ENCODE measurements around the gene EIF4E1B.

The EIF4E1B gene

DNA sequence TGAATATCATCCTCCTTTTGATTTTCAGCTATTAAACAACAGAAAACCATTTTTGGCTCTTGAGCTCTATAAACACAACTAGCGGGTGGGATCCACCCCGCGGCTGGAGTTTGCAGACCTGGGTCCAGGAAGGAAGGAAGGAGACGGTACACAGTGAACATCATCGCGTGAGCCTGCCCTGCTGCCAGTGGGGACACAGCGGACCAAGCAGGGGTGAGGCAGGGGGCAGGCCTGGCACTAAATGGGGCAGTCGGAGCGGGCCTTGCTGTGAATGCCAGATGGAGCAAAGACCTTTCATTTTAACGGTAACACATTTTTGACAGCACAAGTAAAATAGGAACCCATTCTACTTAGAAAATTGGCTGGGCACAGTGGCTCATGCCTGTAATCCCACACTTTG is 31.2 kb downstream of the EIF4E1B start:
- no peaks in the 10 kb centered on the region for H3K36me3 ChIP-seq (ENCODE audit: insufficient read depth, low read length)
- H3K9ac ChIP-seq (ENCODE audit: low read length): no peak overlapping the region
- H3K4me3 ChIP-seq (ENCODE audit: low read depth in 1 of 2, low read length in 2 of 2): no peak overlapping the region
- H3K27ac ChIP-seq (ENCODE audit: low read depth, low read length): no peak overlapping the region
- no peaks in the 10 kb centered on the region for H3K9me3 ChIP-seq (ENCODE audit: low read length)
- peaks cover 5 to 15% of the 10 kb centered on the region in 2 donors for H3K27me3 ChIP-seq (ENCODE audit: control insufficient read depth in 1 of 2, insufficient read depth in 2 of 2, low read length in 2 of 2)
- peaks cover 10% of the 10 kb centered on the region for H3K4me1 ChIP-seq (ENCODE audit: insufficient read depth, low read length)

DNA sequence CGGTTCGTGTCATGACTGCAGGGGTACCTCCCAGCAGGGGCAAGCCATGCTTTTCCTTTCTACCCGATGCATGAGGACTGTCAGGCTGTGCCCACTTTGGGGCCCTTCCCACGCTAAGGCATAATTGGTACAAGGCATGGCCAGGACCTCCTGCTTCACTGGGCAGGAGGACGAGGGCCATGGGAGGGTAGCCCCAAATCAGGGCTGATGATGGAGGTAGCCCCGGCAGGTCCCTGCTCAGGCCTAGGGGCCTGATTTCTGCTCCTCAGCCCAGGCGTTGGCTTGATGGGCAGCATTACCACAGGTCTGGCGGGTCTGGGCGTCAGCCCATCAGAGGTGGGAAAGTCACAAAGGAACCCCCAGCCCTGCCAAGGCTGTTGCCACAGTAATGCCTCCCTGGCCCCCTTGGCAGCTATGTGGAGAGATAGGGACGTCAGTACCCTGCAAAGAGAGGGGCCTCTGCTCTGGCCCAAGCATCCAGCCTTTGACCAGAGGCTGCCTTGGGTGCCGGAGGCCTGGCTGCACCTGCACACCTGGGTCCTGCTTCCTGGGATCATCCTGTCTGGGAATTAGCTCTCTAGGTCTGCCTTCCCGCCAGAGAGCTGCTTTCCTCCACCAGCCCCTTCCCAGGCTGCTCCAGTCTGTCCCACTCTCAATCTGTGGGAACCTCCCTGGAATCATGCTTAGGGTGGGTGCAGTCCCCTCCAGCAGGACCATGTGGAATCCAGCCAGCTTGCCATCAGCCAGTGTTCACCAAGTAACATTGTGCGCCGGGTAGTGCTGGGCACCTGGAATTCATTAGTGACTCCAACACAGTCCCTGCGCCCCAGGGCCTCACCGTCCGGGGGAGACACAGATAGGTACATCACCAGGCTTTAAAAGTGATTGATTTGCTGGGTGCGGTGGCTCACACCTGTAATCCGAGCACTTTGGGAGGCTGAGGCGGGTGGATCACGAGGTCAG is 32.2 kb downstream of the EIF4E1B start:
- Histone ChIP-seq H3K9ac (ENCODE audit: low read length) (no peak overlapping the region), H3K27ac (ENCODE audit: low read depth, low read length) (no peak overlapping the region), H3K9me3 (ENCODE audit: low read length) (no peaks in the 10 kb centered on the region), H3K4me3 (ENCODE audit: low read depth in 1 of 2, low read length in 2 of 2) (no peak overlapping the region), H3K4me1 (ENCODE audit: insufficient read depth, low read length) (peaks cover 10% of the 10 kb centered on the region), H3K36me3 (ENCODE audit: insufficient read depth, low read length) (no peaks in the 10 kb centered on the region), H3K27me3 (ENCODE audit: control insufficient read depth in 1 of 2, insufficient read depth in 2 of 2, low read length in 2 of 2) (peaks cover 5 to 15% of the 10 kb centered on the region in 2 donors)

GRCh38 chr5:176663566-176663965 is 33.1 kb downstream of the EIF4E1B start:
- Histone ChIP-seq H3K27ac (ENCODE audit: low read depth, low read length) (no peak overlapping the region), H3K27me3 (ENCODE audit: control insufficient read depth in 1 of 2, insufficient read depth in 2 of 2, low read length in 2 of 2) (peaks cover 5 to 15% of the 10 kb centered on the region in 2 donors)

DNA sequence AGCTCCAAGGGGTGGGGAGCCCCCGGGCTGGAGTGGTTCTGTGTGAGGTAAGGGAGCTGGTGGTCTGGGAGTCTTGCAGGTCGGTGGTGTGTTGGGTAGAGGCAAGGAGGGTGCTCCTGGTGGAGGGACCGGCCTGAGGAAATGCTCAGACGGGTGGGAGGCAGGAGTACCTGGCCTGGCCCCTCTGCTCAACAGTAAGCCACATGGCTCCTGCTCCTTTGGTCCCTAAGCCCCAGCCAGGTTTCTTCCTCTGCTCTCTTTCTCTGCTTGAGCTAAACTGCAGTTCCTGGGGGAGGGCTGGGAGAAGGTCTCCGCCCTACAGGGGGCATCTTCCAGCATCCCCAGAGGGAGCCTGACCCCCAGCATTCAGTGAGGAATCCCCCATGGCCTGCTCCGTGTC is 34.0 kb downstream of the EIF4E1B start:
- Histone ChIP-seq H3K27ac (ENCODE audit: low read depth, low read length) (no peak overlapping the region), H3K9me3 (ENCODE audit: low read length) (no peaks in the 10 kb centered on the region), H3K4me1 (ENCODE audit: insufficient read depth, low read length) (no peaks in the 10 kb centered on the region), H3K9ac (ENCODE audit: low read length) (no peak overlapping the region), H3K36me3 (ENCODE audit: insufficient read depth, low read length) (no peaks in the 10 kb centered on the region), H3K4me3 (ENCODE audit: low read depth in 1 of 2, low read length in 2 of 2) (no peak overlapping the region), H3K27me3 (ENCODE audit: control insufficient read depth in 1 of 2, insufficient read depth in 2 of 2, low read length in 2 of 2) (peaks cover 5 to 15% of the 10 kb centered on the region in 2 donors)

More at GRCh38 chr5:176663566-176663965, 33.1 kb downstream of the EIF4E1B start:
- no peaks in the 10 kb centered on the region for H3K36me3 ChIP-seq (ENCODE audit: insufficient read depth, low read length)
- H3K9ac ChIP-seq (ENCODE audit: low read length): no peak overlapping the region
- H3K4me3 ChIP-seq (ENCODE audit: low read depth in 1 of 2, low read length in 2 of 2): no peak overlapping the region
- H3K9me3 ChIP-seq (ENCODE audit: low read length): no peaks in the 10 kb centered on the region
- H3K4me1 ChIP-seq (ENCODE audit: insufficient read depth, low read length): peaks cover 6% of the 10 kb centered on the region

DNA sequence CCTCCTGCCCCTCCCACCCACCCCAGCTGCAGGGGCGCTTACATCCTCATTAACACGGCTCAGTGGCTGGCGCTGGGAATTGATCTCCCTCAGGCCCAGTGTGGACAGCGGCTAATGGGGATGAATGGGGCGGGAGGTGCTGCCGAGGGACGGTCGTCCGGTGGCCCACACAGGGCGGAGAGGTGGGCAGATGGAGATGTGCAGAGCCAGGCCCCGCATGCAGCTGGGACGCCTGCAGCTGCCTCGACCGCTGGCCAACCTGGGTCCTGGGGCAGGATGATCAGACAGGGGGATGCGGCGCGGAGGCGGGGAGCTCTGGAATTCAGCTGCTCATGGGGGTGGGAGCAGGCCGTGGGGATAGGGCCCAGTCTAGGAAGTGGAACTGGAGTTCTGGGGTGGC is 34.4 kb downstream of the EIF4E1B start:
- no peaks in the 10 kb centered on the region for H3K9me3 ChIP-seq (ENCODE audit: low read length)
- peaks cover 5 to 18% of the 10 kb centered on the region in 2 donors for H3K27me3 ChIP-seq (ENCODE audit: control insufficient read depth in 1 of 2, insufficient read depth in 2 of 2, low read length in 2 of 2)
- H3K27ac ChIP-seq (ENCODE audit: low read depth, low read length): no peak overlapping the region
- no peaks in the 10 kb centered on the region for H3K4me1 ChIP-seq (ENCODE audit: insufficient read depth, low read length)
- no peaks in the 10 kb centered on the region for H3K36me3 ChIP-seq (ENCODE audit: insufficient read depth, low read length)
- H3K9ac ChIP-seq (ENCODE audit: low read length): no peak overlapping the region
- H3K4me3 ChIP-seq (ENCODE audit: low read depth in 1 of 2, low read length in 2 of 2): no peak overlapping the region

DNA sequence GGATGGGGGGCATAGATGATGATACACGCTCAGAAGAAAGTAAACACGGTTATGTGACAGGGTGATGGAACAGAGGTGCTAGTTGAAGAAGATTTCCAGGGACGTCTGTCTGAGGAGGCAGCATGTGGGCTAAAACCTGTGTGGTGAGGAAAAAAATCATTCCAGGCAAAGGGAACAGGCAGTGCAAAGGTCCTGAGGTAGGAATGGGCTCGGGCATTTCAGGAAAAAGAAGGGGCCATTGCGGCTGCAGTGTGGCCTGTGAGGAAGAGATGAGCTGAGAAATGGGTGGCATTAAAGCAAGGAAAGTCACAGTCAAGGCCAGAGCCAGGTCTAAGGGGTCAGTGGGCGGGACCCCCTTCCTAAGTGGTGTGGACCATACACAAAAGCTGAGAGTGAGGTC is 35.0 kb downstream of the EIF4E1B start:
- Histone ChIP-seq H3K27ac (ENCODE audit: low read depth, low read length) (no peak overlapping the region), H3K27me3 (ENCODE audit: control insufficient read depth in 1 of 2, insufficient read depth in 2 of 2, low read length in 2 of 2) (peaks cover 5 to 24% of the 10 kb centered on the region in 2 donors), H3K4me3 (ENCODE audit: low read depth in 1 of 2, low read length in 2 of 2) (no peak overlapping the region), H3K36me3 (ENCODE audit: insufficient read depth, low read length) (no peaks in the 10 kb centered on the region), H3K4me1 (ENCODE audit: insufficient read depth, low read length) (no peaks in the 10 kb centered on the region), H3K9ac (ENCODE audit: low read length) (no peak overlapping the region), H3K9me3 (ENCODE audit: low read length) (no peaks in the 10 kb centered on the region)

GRCh38 chr5:176667637-176668036 is 37.2 kb downstream of the EIF4E1B start:
- no peak overlapping the region for H3K4me3 ChIP-seq (ENCODE audit: low read depth in 1 of 2, low read length in 2 of 2)
- no peaks in the 10 kb centered on the region for H3K36me3 ChIP-seq (ENCODE audit: insufficient read depth, low read length)
- no peaks in the 10 kb centered on the region for H3K9me3 ChIP-seq (ENCODE audit: low read length)
- no peaks in the 10 kb centered on the region for H3K4me1 ChIP-seq (ENCODE audit: insufficient read depth, low read length)
- H3K27ac ChIP-seq (ENCODE audit: low read depth, low read length): no peak overlapping the region
- no peak overlapping the region for H3K9ac ChIP-seq (ENCODE audit: low read length)
- H3K27me3 ChIP-seq (ENCODE audit: control insufficient read depth in 1 of 2, insufficient read depth in 2 of 2, low read length in 2 of 2): peaks cover 5 to 23% of the 10 kb centered on the region in 2 donors

DNA sequence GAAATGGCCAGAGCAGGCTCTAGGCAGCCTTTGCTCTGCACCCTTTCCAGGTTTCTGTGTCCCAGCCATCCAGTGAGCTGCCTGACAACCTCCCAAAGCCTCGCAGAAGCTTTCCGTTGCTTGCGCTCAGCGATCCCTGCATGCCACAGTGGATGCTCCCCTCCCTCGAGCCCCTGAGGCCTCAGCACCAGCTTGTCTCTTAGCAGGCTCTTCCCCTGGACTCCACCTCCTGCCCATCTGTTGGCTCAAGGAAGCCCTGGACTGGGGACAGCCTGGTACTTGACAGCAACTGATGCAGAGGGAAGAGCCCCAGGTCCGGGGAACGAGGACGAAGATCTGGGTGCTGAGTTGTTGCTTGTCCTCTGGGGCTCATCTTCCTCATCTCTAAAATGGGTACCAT is 40.0 kb downstream of the EIF4E1B start:
- H3K9me3 ChIP-seq (ENCODE audit: low read length): no peaks in the 10 kb centered on the region
- no peak overlapping the region for H3K4me3 ChIP-seq (ENCODE audit: low read depth in 1 of 2, low read length in 2 of 2)
- no peak overlapping the region for H3K9ac ChIP-seq (ENCODE audit: low read length)
- peaks cover 0 to 14% of the 10 kb centered on the region in 2 donors for H3K27me3 ChIP-seq (ENCODE audit: control insufficient read depth in 1 of 2, insufficient read depth in 2 of 2, low read length in 2 of 2)
- H3K27ac ChIP-seq (ENCODE audit: low read depth, low read length): no peak overlapping the region
- H3K4me1 ChIP-seq (ENCODE audit: insufficient read depth, low read length): no peaks in the 10 kb centered on the region
- H3K36me3 ChIP-seq (ENCODE audit: insufficient read depth, low read length): no peaks in the 10 kb centered on the region

DNA sequence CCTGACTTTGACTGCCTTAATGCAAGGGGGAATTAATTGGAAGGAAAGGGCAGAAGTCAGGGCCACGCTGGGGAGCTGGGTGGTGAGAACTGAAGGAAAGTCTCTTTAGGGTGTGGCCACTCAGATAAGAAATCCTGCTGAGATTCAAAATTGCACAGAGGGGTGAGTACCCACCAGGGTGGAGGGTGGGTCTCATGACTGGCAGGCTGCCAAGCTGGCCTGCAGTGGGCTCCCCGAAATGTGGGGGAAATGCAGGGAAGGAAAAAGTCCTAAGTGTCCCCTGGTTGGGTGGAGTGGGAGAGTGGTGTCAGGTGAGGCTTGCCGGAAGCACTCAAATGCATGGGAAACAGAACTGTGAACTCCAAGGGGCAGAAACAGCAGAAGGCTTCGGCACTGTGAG is 40.9 kb downstream of the EIF4E1B start:
- Histone ChIP-seq H3K9me3 (ENCODE audit: low read length) (no peaks in the 10 kb centered on the region), H3K27me3 (ENCODE audit: control insufficient read depth in 1 of 2, insufficient read depth in 2 of 2, low read length in 2 of 2) (peaks cover 0 to 10% of the 10 kb centered on the region in 2 donors)

DNA sequence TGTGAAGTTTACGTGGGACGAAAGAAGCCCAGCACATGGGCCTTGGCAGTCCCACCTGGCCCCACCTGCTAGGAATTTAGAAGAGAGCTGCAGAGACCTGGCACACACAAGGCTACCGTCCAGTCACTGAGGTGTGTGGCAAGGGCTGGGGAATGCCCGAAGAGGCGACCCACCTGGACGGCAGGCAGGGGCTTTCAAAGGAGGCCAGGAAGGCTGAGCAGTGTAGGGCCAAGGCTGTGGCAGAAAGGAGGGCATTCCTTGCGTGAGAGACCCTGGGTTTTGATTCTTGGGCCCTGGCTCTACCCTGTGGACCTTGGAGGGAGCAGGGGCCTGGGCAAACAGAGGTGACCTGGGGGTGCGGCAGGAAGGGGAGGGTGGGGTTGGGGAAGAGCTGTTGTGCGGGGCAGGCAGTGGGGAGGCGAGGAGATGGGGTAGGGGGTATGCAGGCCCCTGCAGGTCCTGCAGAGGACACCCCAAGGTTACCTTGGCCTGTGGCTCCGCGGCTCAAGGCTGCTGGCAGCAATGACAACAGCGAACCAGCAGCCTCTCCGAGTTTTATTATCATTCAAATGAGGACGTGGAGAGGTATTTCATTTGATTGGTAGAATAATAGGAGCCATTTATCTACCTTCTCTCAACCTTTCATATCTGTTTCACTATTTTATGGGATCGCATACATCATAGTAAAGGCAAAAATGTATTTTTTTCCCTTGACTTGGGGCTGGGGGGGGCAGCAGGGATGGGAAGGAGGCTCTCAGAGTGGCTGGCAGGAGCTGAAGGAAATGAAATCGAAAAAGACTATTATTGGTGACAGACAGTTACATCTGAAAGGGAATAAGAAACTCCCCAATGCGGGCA is 41.6 kb downstream of the EIF4E1B start:
- H3K9ac ChIP-seq (ENCODE audit: low read length): no peak overlapping the region
- H3K9me3 ChIP-seq (ENCODE audit: low read length): no peaks in the 10 kb centered on the region
- H3K27me3 ChIP-seq (ENCODE audit: control insufficient read depth in 1 of 2, insufficient read depth in 2 of 2, low read length in 2 of 2): peaks cover 0 to 10% of the 10 kb centered on the region in 2 donors
- no peak overlapping the region for H3K4me3 ChIP-seq (ENCODE audit: low read depth in 1 of 2, low read length in 2 of 2)
- no peaks in the 10 kb centered on the region for H3K36me3 ChIP-seq (ENCODE audit: insufficient read depth, low read length)
- H3K27ac ChIP-seq (ENCODE audit: low read depth, low read length): no peak overlapping the region
- H3K4me1 ChIP-seq (ENCODE audit: insufficient read depth, low read length): no peaks in the 10 kb centered on the region

More for the DNA sequence above, 40.9 kb downstream of the EIF4E1B start:
- no peak overlapping the region for H3K4me3 ChIP-seq (ENCODE audit: low read depth in 1 of 2, low read length in 2 of 2)
- no peak overlapping the region for H3K9ac ChIP-seq (ENCODE audit: low read length)
- H3K36me3 ChIP-seq (ENCODE audit: insufficient read depth, low read length): no peaks in the 10 kb centered on the region
- H3K27ac ChIP-seq (ENCODE audit: low read depth, low read length): no peak overlapping the region
- H3K4me1 ChIP-seq (ENCODE audit: insufficient read depth, low read length): no peaks in the 10 kb centered on the region
